IMR-90 (cell line): ENCODE results near the gene AOPEP. TPM values are rescaled to one million over a fixed set of nuclear protein-coding genes. Genes with fewer than 3 reads are reported as not detected.

ENCODE experiments used
- ATAC-seq: fragments of 200-7000 bp; cut with Tn5 transposase; 2 replicates; pipeline ENCODE4 v1.9.1; 2020; ENCODE audit warnings: low read depth, mild to moderate bottlenecking, moderate library complexity
- BruUV-seq: library from RNA; stranded (reverse); fragments of 400-500 nt; replicated peaks from 2 replicates; lab custom pipeline; 2021; lab: Mats Ljungman, UMichigan
- CTCF ChIA-PET: fragments of 300-600 bp; formaldehyde crosslinking; extraction: SDS; loops from one replicate; lab custom pipeline; 2021; ENCODE audit warnings: antibody characterized with exemption; lab: Yijun Ruan, JAX
- POLR2A ChIA-PET: fragments of 300-600 bp; sonication (Branson Sonifier 250); formaldehyde crosslinking; loops from one replicate; lab custom pipeline; 2022; ENCODE audit warnings: antibody characterized with exemption; ENCODE audit not compliant: unreplicated experiment; lab: Charles Lee
- DNase-seq: peaks from one replicate; pipeline ENCODE4 v3.0.0; 2013
- H2AFZ ChIP-seq: replicated peaks from 2 replicates; pipeline ENCODE3; 2013; ENCODE audit warnings: low read length, mild to moderate bottlenecking; ENCODE audit not compliant: poor library complexity
- H2AK5ac ChIP-seq: 2 replicates; pipeline ENCODE4 v1.6.1; 2013; ENCODE audit warnings: low read depth, low read length, inconsistent platforms
- H2AK9ac ChIP-seq: replicated peaks from 2 replicates; pipeline ENCODE3; 2013; ENCODE audit warnings: mild to moderate bottlenecking, low read depth, low read length, moderate library complexity; ENCODE audit not compliant: poor library complexity
- H2BK120ac ChIP-seq: 2 replicates; pipeline ENCODE4 v1.6.1; 2013; ENCODE audit warnings: low read depth, low read length, inconsistent platforms
- H2BK15ac ChIP-seq: 3 replicates; pipeline ENCODE4 v1.6.1; 2013; ENCODE audit warnings: low read depth, low read length, inconsistent platforms
- H2BK20ac ChIP-seq: 2 replicates; pipeline ENCODE4 v1.6.1; 2013; ENCODE audit warnings: low read depth, mild to moderate bottlenecking, inconsistent platforms, low read length, moderate library complexity
- H2BK5ac ChIP-seq: 2 replicates; pipeline ENCODE4 v1.6.1; 2013; ENCODE audit warnings: mild to moderate bottlenecking, low read depth, low read length, inconsistent platforms; ENCODE audit not compliant: poor library complexity, severe bottlenecking
- H3K14ac ChIP-seq: replicated peaks from 2 replicates; pipeline ENCODE4 v1.6.1; 2013; ENCODE audit warnings: low read depth, low read length, inconsistent platforms
- H3K18ac ChIP-seq: 2 replicates; pipeline ENCODE4 v1.6.1; 2013; ENCODE audit warnings: low read depth, low read length, control low read depth
- H3K23ac ChIP-seq: 2 replicates; pipeline ENCODE4 v1.6.1; 2013; ENCODE audit warnings: low read depth, low read length, inconsistent platforms
- H3K27ac ChIP-seq: 2 replicates; pipeline ENCODE4 v1.5.1; 2013; ENCODE audit warnings: mild to moderate bottlenecking, control low read depth, low read length; ENCODE audit not compliant: insufficient read depth
- H3K27me3 ChIP-seq: 2 replicates; pipeline ENCODE4 v1.6.1; 2013; ENCODE audit warnings: low read length; ENCODE audit not compliant: control insufficient read depth, insufficient read depth
- H3K36me3 ChIP-seq: 2 replicates; pipeline ENCODE4 v1.6.1; 2013; ENCODE audit warnings: low read length, mixed read lengths; ENCODE audit not compliant: control insufficient read depth, insufficient read depth
- H3K4ac ChIP-seq: 2 replicates; pipeline ENCODE4 v1.6.1; 2013; ENCODE audit warnings: low read depth, low read length, inconsistent platforms
- H3K4me1 ChIP-seq: 2 replicates; pipeline ENCODE4 v1.6.1; 2013; ENCODE audit warnings: low read length, mixed read lengths; ENCODE audit not compliant: control insufficient read depth, insufficient read depth
- H3K4me2 ChIP-seq: 2 replicates; pipeline ENCODE4 v1.6.1; 2013; ENCODE audit warnings: low read depth, mild to moderate bottlenecking, control low read depth, low read length, moderate library complexity
- H3K4me3 ChIP-seq: 2 replicates; pipeline ENCODE4 v1.5.1; 2013; ENCODE audit warnings: low read depth, mild to moderate bottlenecking, control low read depth, low read length, moderate library complexity; ENCODE audit not compliant: insufficient read depth
- H3K56ac ChIP-seq: 2 replicates; pipeline ENCODE4 v1.6.1; 2013; ENCODE audit warnings: low read length, inconsistent platforms; ENCODE audit not compliant: insufficient read depth; ENCODE audit errors: extremely low read depth
- H3K79me1 ChIP-seq, 2 experiments: 2 replicates each; pipeline ENCODE4 v1.6.1; 2013; ENCODE audit warnings: low read length in 2 of 2, inconsistent platforms in 1 of 2, low read depth in 1 of 2
- H3K9ac ChIP-seq: 2 replicates; pipeline ENCODE4 v1.6.1; 2013; ENCODE audit warnings: low read depth, low read length, control low read depth
- H3K9me1 ChIP-seq: 2 replicates; pipeline ENCODE4 v1.6.1; 2013; ENCODE audit warnings: low read length, inconsistent platforms; ENCODE audit not compliant: insufficient read depth
- H3K9me3 ChIP-seq: 2 replicates; pipeline ENCODE4 v1.6.1; 2013; ENCODE audit warnings: low read length; ENCODE audit not compliant: control insufficient read depth, insufficient read depth
- H4K20me1 ChIP-seq: 2 replicates; pipeline ENCODE4 v1.6.1; 2013; ENCODE audit warnings: low read length, inconsistent platforms; ENCODE audit not compliant: insufficient read depth
- H4K5ac ChIP-seq: 2 replicates; pipeline ENCODE4 v1.6.1; 2013; ENCODE audit warnings: mild to moderate bottlenecking, low read depth, low read length, control low read depth
- H4K8ac ChIP-seq, 2 experiments: 2 replicates each; pipeline ENCODE4 v1.6.1; 2013; ENCODE audit warnings: low read depth in 2 of 2, low read length in 2 of 2, control low read depth in 1 of 2, inconsistent platforms in 1 of 2
- H4K91ac ChIP-seq: 2 replicates; pipeline ENCODE4 v1.6.1; 2013; ENCODE audit warnings: low read depth, low read length, inconsistent platforms; ENCODE audit not compliant: insufficient read depth
- BHLHE40 ChIP-seq: fragments of 150-350 bp; IDR thresholded peaks from 2 replicates; pipeline ENCODE4 v1.6.1; 2016; ENCODE audit warnings: mild to moderate bottlenecking, low read depth, low read length
- CEBPB ChIP-seq: IDR thresholded peaks from 2 replicates; pipeline ENCODE4 v1.6.1; 2012; ENCODE audit warnings: low read depth, low read length, improper control_type of control experiment
- CHD1 ChIP-seq: IDR thresholded peaks from 2 replicates; pipeline ENCODE4 v1.6.1; 2012; ENCODE audit warnings: low read depth, low read length, improper control_type of control experiment
- CTCF ChIP-seq: conservative IDR thresholded peaks from 2 replicates; pipeline ENCODE4 v1.5.1; 2012; ENCODE audit warnings: mild to moderate bottlenecking, low read depth, low read length, improper control_type of control experiment
- ELK1 ChIP-seq: fragments of 150-350 bp; IDR thresholded peaks from 2 replicates; pipeline ENCODE4 v1.6.1; 2016; ENCODE audit warnings: low read depth, mild to moderate bottlenecking, low read length, moderate library complexity, borderline replicate concordance
- FOS ChIP-seq: fragments of 150-350 bp; IDR thresholded peaks from 2 replicates; pipeline ENCODE4 v1.6.1; 2016; ENCODE audit warnings: low read depth, low read length
- MAFK ChIP-seq: IDR thresholded peaks from 2 replicates; pipeline ENCODE4 v1.6.1; 2012; ENCODE audit warnings: low read depth, low read length, improper control_type of control experiment
- MAZ ChIP-seq: IDR thresholded peaks from 2 replicates; pipeline ENCODE4 v1.6.1; 2012; ENCODE audit warnings: low read depth, mild to moderate bottlenecking, low read length, improper control_type of control experiment, moderate library complexity, borderline replicate concordance
- MXI1 ChIP-seq: IDR thresholded peaks from 2 replicates; pipeline ENCODE4 v1.6.1; 2012; ENCODE audit warnings: low read depth, mild to moderate bottlenecking, low read length, moderate library complexity, borderline replicate concordance
- NFE2L2 ChIP-seq: fragments of 150-350 bp; IDR thresholded peaks from 2 replicates; pipeline ENCODE4 v1.6.1; 2016; ENCODE audit warnings: low read depth, mild to moderate bottlenecking, low read length
- POLR2A ChIP-seq: IDR thresholded peaks from 2 replicates; pipeline ENCODE4 v1.6.1; 2012; ENCODE audit warnings: mild to moderate bottlenecking, low read depth, low read length
- RAD21 ChIP-seq: IDR thresholded peaks from 2 replicates; pipeline ENCODE4 v1.6.1; 2012; ENCODE audit warnings: low read length, improper control_type of control experiment
- RCOR1 ChIP-seq: IDR thresholded peaks from 2 replicates; pipeline ENCODE4 v1.6.1; 2012; ENCODE audit warnings: mild to moderate bottlenecking, low read length, improper control_type of control experiment; ENCODE audit not compliant: insufficient replicate concordance
- SMC3 ChIP-seq: fragments of 150-350 bp; IDR thresholded peaks from 2 replicates; pipeline ENCODE4 v1.6.1; 2016; ENCODE audit warnings: low read depth, mild to moderate bottlenecking, antibody characterized with exemption, low read length, moderate library complexity
- USF2 ChIP-seq: fragments of 150-350 bp; IDR thresholded peaks from 2 replicates; pipeline ENCODE4 v1.6.1; 2017; ENCODE audit warnings: mild to moderate bottlenecking, antibody characterized with exemption, low read length, low read depth
- WGBS, 2 experiments: methylation state at CpG; one replicate each; pipeline versions ENCODE4 v1.1.5 to v1.1.7; 2013; ENCODE audit warnings: missing lambda C conversion rate in 2 of 2; ENCODE audit not compliant: insufficient read length in 1 of 2; ENCODE audit errors: extremely low coverage in 2 of 2; 5-methylcytosine and 5-hydroxymethylcytosine counted together
- dilution Hi-C: fragments of 300-500 bp; cut with HindIII; formaldehyde crosslinking; loops from one replicate; pipeline ENCODE4 v1.14.3; 2018; ENCODE audit warnings: low sequenced_read_pairs; ENCODE audit not compliant: unreplicated experiment
- in situ Hi-C: fragments of 300-500 bp; cut with MboI; formaldehyde crosslinking; loops from 3 replicates; pipeline ENCODE4 v1.14.3; 2019; ENCODE audit warnings: low sequenced_read_pairs, inconsistent platforms, mixed read lengths
- intact Hi-C: fragments of 100-400 bp; cut with micrococcal nuclease; formaldehyde crosslinking; loops from 2 replicates; pipeline ENCODE4 v1.10.0; 2022
- polyA plus RNA-seq, 3 experiments: library from polyadenylated mRNA; depleted of rRNA; stranded (reverse); fragments of >200 nt; gene quantifications; 2 replicates each; pipeline ENCODE4 v1.2.3, GENCODE V29; 2012; ENCODE audit warnings: low replicate concordance in 1 of 3
- total RNA-seq: library from RNA; depleted of rRNA; stranded (reverse); fragments of >200 nt; gene quantifications from 2 replicates; pipeline ENCODE4 v1.2.3, GENCODE V29; 2012

The AOPEP gene
- total and polyA plus RNA-seq, 2 of the 4 experiments (the other 2 are of a cell fraction): 34.9 to 38.7 TPM

- H3K9me1 ChIP-seq: peaks cover 4% of the 10 kb centered on the region; the same call in 1 of the 2 replicates
- no peak overlapping the region for H2BK15ac ChIP-seq
- H3K9ac ChIP-seq: no peak overlapping the region
- H4K8ac ChIP-seq: no peak overlapping the region
- H3K27me3 ChIP-seq: no peaks in the 10 kb centered on the region
- H3K18ac ChIP-seq: no peak overlapping the region
- no peak overlapping the region for H2AFZ ChIP-seq
- intact Hi-C loops (loop anchor here (5.0 kb wide), 1 partner anchor 33 kb away; no protein-coding TSS in a partner anchor), dilution Hi-C loops (no loop called here), in situ Hi-C loops (no loop called here)
- H2AK5ac ChIP-seq: no peak overlapping the region
- H3K56ac ChIP-seq: no peak overlapping the region
- H3K4me2 ChIP-seq: no peak overlapping the region
- BruUV-seq: no TSS peak
- peaks cover 11% of the 10 kb centered on the region for H3K4me1 ChIP-seq
- no peak for TF ChIP-seq CHD1
- TF ChIP-seq MAZ: no peak
- no peak for TF ChIP-seq ELK1
- TF ChIP-seq NFE2L2: no peak
- TF ChIP-seq BHLHE40: no peak
- no peak for TF ChIP-seq CTCF
- TF ChIP-seq USF2: no peak
- TF ChIP-seq MAFK: no peak
- no peak for TF ChIP-seq POLR2A
- TF ChIP-seq MXI1: no peak
- TF ChIP-seq SMC3: no peak
- no peak for TF ChIP-seq RAD21
- TF ChIP-seq FOS: no peak
- no peak for TF ChIP-seq RCOR1
- TF ChIP-seq CEBPB: no peak
- H3K36me3 ChIP-seq: peaks cover 5% of the 10 kb centered on the region
- no peak overlapping the region for H4K91ac ChIP-seq
- H3K4ac ChIP-seq: no peak overlapping the region
- H3K27ac ChIP-seq: no peak overlapping the region
- H3K23ac ChIP-seq: no peak overlapping the region
- H3K9me3 ChIP-seq: no peaks in the 10 kb centered on the region
- H2BK20ac ChIP-seq: no peak overlapping the region
- no peak overlapping the region for H2BK5ac ChIP-seq
- no peak overlapping the region for H3K14ac ChIP-seq
- H4K20me1 ChIP-seq: peaks cover 9% of the 10 kb centered on the region; the same call in 1 of the 2 replicates
- DNase-seq: no peak
- no peak overlapping the region for H4K5ac ChIP-seq
- ChIA-PET CTCF (interaction anchor here (0.8 to 1.4 kb wide), 2 partner anchors 28 to 182 kb away, joined by 3 read pairs; no protein-coding TSS in a partner anchor), POLR2A (no interaction called here)
- no peak overlapping the region for H2BK120ac ChIP-seq
- no peak overlapping the region for H3K4me3 ChIP-seq
- no peak for ATAC-seq
- H2AK9ac ChIP-seq: no peak overlapping the region
- 100% methylated on average over 1 of the region's 2 CpGs; no CpG with 5 or more reads in 1 of the 2 experiments for WGBS, 2 experiments
- peaks cover 0 to 3% of the 10 kb centered on the region in 2 experiments; a peak in 1 of 4 replicates for H3K79me1 ChIP-seq
These were observed 97.9 kb downstream of the AOPEP start for GRCh38 chr9:94824411-94824810.
